ENCODE data around the gene BMP5. TPM values are rescaled to one million over a fixed set of nuclear protein-coding genes. Genes with fewer than 3 reads are reported as not detected.
"Not testable (repeated sequence)": the region's sequence is repeated elsewhere in the genome, so short reads cannot be mapped to it uniquely, and the experiment has no call there.

The BMP5 gene
- 1 to 10 TPM; 1.8 to 3.6 (median 3.0) TPM for polyA plus RNA-seq (ENCODE audit: insufficient read length in 4 of 4)

DNA sequence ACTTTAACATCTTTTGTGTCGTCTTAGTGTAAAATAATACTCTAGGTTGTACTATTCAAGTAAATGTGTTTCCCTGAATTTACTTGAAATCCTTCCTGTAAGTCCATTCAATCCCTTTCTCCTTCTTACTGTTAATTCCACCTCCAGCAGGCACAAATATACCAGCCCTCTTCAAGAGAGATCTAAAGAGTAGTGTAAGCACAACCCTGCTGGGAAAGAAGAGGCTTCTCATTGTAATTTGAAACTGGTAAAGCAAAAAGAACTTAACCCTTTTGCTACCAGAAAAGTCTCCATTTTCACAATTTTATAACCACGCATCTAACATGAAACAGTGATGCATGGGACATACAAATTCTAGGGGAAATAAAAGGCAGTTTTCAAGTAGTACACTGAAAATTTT is at the start of gene BMP5:
BMP5 (minus strand) TSS at position 191 of the 400 bp plus-strand sequence. CDS start 725 bp downstream, outside the sequence.
- DNase-seq (ENCODE audit: low read depth in 4 of 4, low spot score in 3 of 4), result no peak

DNA sequence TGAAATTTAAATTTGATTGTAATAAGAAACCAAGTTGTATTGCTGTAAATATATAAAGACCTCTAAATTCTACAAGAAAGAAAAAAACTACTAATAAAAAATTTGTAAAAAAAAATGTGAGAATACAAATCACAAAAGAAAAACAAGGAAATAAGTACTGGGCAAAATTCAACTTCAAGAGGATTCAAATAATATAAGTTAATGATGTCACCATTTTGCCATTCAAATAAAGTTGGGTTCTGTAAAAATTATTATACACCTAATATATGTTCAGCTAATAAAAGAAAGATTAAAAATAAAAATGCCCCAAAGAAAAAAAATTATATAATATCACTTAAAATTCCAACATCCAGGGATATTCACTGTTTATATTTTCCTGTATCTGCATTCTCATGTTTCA is 47.0 kb upstream of the BMP5 start:
- DNase-seq (ENCODE audit: low read depth in 4 of 4, low spot score in 3 of 4), result no peak

DNA sequence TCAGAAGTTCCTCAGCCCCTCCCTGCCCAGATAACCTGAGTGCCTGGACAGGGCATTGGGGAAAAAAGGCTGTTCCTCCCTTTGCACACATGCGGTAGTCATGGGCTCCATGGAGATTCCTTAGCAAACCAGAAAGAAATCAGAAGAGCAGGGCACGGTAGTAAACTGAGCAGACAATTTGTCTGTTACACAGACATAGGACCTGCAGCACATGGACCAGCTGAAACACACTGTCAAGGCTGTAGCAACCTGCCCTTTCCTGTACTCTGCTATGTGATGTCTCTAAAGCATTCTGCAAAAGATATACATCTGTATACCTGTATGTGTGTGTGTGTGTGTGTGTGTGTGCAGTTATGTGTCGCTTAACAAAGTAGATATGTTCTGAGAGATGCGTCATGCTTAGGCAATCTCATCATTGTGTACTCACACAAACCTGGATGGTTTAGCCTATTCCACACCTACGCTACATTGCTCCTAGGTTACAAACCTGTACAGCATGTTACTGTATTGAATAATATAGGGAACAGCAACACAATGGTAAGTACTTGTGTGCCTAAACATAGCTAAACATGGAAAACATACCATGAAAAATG is 44.4 kb upstream of the BMP5 start:
- no peak for DNase-seq (ENCODE audit: low read depth in 4 of 4, low spot score in 3 of 4)

DNA sequence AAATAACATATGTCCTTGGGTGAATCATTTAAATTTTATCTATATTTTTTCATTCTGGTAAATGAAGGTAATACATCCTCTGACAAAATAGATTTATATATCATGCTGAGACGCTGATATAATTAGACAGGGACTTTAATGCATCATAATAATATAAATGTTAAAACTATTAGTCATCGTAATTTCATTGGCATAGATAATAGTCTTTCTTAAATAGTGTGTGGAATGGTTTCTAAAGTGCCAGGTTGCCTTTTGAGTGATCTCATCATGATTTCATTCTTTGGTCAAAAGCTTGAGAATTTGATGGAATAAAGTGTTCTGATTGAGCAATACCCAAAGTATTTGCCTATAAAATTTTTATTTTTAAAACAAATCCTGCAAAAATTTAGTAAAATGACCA is 43.2 kb upstream of the BMP5 start:
- DNase-seq (ENCODE audit: low read depth in 4 of 4, low spot score in 3 of 4), result no peak

DNA sequence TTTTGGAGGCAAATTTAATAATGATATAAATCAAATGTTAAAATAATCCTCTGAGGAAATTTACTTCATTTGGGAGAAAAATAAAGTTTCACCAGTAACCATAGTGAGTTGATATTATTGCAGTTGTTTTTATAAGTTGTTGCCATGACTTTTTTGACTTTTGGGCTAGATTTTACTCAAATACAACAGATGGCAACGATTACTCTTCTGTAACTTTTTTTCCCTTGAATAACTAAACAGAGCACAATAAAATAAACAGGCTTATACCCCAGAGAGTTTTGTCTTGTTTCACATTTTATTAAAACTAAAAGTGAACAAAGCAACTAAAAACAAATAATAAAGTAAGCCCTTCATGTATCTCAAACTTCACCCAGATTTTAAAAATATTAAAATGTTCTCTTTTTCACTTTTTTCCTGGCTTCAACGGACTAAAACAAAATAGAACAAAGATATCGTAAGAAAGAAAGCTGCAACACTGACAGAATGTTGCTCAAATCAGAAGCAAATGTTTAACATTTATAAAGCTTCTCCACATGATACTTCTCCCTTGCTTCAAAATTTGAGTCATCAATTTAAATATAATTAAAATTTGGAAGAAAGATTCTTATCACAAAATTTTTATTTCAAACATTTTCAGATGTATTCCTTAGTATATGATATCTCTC is 42.5 kb upstream of the BMP5 start:
- DNase-seq (ENCODE audit: low read depth in 4 of 4, low spot score in 3 of 4), result no peak

DNA sequence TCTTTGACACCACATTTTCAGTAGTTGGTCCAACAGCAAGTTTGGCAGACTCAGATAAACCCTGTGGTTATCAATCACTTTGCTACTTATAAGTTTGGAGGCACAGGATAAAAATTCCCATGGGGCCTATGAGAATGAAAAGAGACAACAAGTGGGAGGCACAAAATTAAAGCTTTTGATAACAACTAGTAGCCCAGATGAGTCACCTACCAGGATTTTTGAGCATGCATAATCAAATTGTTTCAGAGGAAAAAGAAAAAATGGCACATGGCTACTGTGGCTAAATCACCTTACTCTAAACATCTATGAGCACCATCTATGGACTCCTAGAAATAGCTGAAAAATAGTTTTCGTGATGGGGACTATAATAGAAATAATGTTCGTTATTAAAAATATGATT is 40.8 kb upstream of the BMP5 start:
- no peak for DNase-seq (ENCODE audit: low read depth in 4 of 4, low spot score in 3 of 4)

DNA sequence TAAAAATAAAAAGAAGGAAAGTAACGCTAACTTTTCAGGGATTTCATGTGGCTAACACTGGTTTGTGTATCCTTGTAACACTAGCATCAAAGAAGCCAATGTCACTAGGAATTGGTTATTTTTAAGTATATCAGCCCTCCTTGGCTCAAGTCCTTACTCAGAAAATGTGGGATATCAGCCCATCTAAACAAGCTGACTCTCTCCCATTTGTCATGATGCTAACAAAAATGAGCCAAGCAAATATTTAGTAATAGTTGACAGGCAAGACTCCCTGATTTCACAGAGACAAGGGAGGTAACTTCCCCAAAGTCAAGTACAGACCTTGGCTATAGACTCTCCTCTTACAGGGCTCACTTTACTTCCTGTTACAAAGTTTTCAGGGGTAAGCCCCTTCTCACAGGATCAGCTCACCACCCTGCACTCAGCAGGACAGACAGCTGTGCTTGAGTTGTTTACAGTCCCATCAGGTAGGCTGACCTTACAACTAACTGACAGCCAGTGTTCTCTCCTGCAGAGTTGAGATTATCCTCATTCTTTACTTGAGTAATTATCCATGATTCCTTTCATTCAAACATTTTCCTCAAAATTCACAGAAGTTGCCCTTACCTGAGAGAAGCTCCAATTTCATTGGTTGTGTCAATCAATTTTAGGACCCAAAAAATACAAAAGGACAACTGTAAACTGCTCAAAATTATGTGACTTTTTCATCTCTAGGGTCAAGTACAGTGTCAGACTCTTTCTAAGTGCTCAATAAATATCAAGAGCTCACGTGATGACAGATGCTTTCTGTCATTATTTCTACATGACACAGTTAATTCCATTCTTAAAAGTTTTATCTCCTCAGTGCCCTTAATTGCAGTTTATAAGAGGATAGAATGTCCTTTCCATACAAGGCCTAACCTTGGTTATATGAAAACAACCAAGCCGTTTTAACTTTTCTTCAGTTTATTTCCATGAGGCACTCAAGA is 38.1 kb upstream of the BMP5 start:
- no peak for DNase-seq (ENCODE audit: low read depth in 4 of 4, low spot score in 3 of 4)

DNA sequence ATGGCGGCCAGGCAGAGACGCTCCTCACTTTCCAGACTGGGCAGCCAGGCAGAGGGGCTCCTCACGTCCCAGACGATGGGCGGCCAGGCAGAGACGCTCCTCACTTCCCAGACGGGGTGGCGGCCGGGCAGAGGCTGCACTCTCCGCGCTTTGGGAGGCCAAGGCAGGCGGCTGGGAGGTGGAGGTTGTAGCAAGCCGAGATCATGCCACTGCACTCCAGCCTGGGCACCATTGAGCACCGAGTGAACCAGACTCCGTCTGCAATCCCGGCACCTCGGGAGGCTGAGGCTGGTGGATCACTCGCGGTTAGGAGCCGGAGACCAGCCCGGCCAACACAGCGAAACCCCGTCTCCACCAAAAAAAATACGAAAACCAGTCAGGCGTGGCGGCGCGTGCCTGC is 35.1 kb upstream of the BMP5 start:
- not testable (repeated sequence) for DNase-seq (ENCODE audit: low read depth in 4 of 4, low spot score in 3 of 4)

DNA sequence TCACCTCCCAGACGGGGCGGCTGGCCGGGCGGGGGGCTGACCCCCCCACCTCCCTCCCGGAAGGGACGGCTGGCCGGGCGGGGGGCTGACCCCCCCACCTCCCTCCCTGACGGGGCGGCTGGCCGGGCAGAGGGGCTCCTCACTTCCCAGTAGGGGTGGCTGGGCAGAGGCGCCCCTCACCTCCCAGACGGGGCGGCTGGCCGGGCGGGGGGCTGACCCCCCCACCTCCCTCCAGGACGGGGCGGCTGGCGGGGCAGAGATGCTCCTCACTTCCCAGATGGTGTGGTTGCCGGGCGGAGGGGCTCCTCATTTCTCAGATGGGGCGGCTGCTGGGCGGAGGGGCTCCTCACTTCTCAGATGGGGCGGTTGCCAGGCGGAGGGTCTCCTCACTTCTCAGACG is 34.5 kb upstream of the BMP5 start:
- not testable (repeated sequence) for DNase-seq (ENCODE audit: low read depth in 4 of 4, low spot score in 3 of 4)

DNA sequence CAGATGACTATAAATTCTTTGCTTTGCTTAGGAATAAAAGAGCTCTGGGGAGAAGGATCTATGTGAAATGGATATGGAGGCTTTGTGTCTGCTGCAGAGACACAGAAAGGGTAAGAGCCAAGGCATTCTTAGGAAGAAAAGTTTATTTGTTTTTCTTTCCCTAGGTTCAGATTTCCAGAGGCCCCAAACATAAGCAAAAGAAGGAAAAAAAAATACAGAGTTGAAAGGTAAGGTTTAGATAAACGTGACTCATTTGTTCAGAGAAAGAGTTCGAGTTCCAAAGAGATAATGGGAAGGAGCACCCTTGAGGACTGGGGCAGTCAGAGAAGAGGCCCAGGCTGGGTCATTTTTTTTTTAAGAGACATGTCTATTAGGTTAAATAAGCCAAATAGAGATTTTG is 27.4 kb upstream of the BMP5 start:
- DNase-seq (ENCODE audit: low read depth in 4 of 4, low spot score in 3 of 4), result no peak

DNA sequence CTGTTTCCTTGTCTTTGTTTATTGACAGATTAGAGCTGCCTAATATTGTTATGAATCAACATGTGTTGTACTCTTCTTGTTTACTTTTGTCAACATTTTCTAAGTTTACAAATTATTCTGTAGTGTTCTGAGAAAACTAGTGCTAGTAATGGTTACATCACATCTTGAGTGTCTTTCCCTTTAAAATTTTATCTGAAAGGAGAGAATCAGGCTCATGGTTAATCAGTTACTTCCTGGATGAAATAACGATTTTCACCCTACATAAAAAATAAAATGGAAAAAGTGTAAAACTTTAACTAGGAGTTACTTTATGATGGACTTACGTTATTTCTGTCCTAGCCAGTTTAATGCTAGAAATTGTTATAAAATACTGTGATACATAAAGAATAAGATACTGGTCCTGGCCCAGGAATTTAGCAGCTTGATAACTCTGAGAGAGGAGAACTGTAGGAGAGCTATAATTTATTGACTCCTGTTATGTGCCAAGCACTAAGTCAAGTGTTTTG is 26.4 kb upstream of the BMP5 start:
- no peak for DNase-seq (ENCODE audit: low read depth in 4 of 4, low spot score in 3 of 4)

DNA sequence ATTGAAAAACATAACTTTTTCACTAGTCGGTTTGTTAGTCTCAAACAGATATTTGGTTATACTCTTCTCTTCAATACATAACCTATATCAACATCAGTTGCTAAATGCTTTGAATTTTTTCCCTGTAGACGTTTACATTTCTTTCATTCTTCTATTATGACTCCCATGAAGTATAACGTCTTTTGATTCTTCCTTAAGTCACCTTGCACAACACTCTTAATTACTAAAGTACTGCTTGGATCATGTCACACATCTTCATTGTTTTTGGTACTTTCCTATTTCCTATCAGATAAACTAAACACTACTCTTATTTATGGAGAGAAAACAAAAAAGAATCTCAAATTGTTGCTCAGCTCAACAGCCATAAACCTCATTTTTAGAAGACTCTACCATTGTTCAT is 23.0 kb upstream of the BMP5 start:
- DNase-seq (ENCODE audit: low read depth in 4 of 4, low spot score in 3 of 4), result no peak

DNA sequence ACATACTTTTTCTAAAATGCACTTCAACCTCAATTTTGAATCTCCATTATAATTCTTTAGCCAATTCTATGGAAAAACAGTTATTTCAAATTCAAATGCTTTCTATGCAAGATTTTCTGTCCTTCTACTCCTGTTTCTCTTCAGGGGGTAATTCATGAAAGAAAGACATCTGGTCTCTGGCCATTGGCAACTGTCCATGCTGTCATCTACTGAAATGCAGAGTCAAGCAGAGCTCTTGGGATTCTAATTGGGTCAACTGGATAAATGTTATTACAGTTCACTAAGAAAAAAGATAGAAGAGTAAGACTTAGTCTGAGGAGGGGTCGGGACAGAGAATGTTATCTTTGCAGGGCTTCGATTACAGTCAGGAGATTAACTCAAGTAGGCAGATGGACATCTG is 22.0 kb upstream of the BMP5 start:
- DNase-seq (ENCODE audit: low read depth in 4 of 4, low spot score in 3 of 4), result no peak

DNA sequence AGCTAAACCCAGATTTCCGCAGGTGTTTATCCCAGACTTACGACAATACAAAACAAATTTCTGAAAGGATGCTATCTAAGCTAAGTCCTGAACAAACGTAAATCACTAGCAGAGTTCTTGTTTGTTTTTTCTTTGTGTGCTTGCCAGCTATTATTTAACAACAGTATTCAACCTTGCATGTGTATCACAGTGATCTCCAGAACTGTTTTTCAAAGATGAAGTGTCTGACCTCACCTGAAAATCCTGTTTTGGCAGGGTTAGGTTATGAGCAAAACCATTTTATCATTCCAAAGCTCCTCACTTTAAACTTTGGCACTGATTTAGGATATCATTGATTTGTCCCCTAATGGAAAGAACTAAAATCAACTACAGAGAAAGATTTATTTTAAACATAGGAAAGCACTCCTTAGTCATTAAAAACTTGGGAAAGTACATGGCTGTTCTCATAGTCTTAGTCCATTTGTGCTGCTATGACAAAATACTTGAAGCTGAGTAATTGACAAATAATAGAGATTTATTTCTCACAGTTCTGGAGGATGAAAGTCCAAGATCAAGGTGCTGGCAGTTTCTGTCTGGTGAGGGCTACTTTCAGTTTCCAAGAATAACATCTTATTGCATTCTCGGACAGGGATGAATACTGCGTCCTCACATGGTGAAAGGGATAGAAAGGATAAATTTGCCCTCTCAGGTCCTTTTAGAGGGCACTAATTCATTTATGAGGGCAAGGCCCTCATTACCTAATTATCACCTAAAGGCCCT is 20.8 kb upstream of the BMP5 start:
- no peak for DNase-seq (ENCODE audit: low read depth in 4 of 4, low spot score in 3 of 4)

DNA sequence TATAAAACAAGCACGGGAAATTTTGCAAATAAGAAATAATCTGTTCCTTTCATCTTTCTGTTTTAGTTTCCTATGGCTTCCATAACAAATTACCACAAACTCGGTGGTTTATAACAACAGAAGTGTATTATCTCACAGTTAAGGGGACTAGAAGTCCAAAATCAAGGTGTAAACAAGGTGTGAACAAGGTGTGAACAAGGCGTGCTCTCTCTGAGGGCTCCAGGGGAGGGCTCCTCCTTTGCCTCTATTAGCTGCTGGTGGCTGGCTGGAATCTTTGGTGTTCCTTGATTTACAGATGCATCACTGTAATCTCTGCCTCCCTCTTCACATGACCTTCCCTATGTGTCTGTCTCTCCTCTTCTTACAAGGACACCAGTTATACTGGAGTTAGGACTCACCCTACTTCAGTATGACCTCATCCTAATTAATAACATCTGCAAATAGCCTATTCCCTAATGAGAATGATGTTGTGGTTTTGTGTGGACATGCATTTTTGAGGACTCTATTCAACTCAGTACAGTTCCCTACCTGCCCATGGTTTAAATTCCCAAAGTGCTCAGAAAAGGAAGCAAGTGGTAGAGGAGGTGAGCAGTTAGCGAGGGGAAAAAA is 17.5 kb upstream of the BMP5 start:
- no peak for DNase-seq (ENCODE audit: low read depth in 4 of 4, low spot score in 3 of 4)

DNA sequence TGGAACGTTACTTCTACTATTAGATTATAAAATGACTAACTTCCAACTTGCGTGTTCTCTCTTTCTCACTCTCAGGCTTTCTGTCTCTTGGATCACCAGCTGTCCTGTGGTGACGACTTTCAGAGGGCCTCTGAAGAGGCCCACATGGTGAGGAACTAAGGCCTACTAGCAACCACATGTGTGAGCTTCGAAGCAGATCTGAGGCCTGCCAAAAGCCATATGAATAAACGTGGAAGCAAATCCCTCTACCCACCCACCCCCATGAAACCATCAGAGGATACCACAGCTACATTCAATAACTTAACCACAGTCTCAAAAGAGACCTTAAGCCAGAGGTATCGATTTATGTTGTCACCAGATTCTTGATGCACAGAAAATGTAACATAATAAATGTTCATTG is 13.5 kb upstream of the BMP5 start:
- no peak for DNase-seq (ENCODE audit: low read depth in 4 of 4, low spot score in 3 of 4)

DNA sequence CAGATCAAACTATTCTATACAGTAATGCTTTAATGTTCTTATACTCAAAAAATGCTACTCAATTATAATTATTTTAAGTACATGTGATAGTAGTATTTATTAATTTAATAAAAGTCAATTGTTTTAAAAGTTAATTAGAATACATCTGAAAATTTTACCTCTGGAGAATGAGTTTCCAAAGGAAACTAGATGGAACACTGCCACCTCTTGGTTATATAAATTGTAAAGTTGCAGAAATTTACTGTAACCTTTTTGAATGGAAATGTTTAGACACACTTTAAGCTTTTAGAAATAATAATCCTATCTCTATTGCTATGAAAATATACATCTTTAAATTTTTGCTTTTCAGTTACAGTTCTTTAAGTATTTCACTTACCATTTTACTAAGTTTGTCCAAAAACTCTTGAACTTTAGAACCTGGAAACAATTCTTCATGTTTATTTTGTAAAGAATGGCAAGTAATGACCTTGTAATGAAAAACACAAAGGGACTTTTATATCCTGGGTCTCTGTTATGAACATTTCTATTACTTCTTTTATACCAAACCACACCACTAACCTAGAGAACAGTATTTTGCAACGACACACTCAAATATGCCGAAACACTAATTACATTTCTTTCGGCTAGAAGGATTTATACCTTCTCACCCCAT is 10.9 kb upstream of the BMP5 start:
- DNase-seq (ENCODE audit: low read depth in 4 of 4, low spot score in 3 of 4), result peak in 1 of 4 donors; percentile 18

DNA sequence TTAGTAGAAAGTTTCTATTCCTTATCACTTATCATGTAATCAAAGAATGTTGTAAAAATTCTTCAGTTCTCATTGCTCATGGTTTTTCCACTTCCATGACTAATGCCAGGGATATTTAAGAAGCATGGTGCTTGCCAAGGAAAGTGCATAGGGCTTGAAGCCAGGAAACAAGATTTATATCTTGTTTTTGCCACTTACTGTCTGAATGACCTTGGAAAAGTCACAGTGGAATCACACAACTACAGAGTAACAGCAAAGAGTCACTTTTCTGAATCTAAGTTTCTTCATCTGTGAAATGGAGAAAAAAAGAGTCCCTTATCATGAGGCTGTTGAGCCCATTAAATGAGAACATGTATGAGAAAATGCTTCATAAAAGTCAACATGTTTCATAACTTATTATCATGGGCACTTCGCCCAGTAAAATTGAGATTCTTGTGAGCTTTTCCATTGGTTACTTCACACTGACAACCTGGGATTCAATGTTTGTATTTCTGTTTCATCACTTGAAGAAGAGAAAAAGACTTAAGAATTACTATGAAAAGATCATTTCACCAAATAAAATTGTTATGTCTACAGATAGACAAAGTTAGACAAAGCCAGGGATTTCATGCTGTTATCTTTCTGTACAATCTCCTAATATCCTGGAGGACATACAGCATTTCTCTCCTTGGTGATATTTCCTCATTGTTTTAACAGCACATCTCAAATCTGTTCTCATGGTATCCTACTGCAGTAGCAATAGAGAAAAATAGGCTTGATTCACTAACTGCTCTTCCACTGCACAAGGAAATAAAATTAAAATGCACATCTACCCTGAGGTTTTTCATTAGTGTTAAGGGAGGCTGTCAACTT is 7.6 kb upstream of the BMP5 start:
- no peak for DNase-seq (ENCODE audit: low read depth in 4 of 4, low spot score in 3 of 4)

DNA sequence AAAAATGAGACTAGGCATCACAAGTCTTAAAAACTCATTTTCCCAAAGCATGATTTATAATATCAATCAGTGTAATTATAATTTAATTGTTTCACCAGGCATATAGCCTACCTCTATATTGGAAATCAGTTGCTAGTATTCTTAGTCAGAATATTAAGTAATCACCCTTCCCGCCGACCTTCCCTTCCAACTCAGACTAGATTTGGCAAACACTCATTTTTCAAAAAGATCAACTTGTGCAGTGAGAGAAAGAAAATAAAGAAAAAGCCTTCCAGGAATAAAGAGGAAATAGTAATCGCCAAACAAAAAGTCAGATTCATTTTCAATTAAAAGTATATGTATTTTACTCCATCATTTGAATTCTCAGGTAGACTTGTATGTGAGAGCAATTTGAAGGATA is 1.9 kb upstream of the BMP5 start:
- no peak for DNase-seq (ENCODE audit: low read depth in 4 of 4, low spot score in 3 of 4)

Data from left renal pelvis (tissue), 4 donors.